Smooth muscle cell (in vitro differentiated cells): Measurements from ENCODE around the gene DNAJC4. TPM values are rescaled to one million over a fixed set of nuclear protein-coding genes. Genes with fewer than 3 reads are reported as not detected.

ENCODE experiments used
- DNase-seq: peaks from one replicate; lab custom pipeline; 2025; ENCODE audit not compliant: unreplicated experiment; lab: John Stamatoyannopoulos, UW
- H2AFZ ChIP-seq: fragments of 200-600 bp; sonication (generic); 2 replicates; pipeline ENCODE4 v1.6.0; 2016; ENCODE audit warnings: antibody characterized with exemption, low read depth, mild to moderate bottlenecking
- H3F3A ChIP-seq: fragments of 200-600 bp; sonication (generic); 2 replicates; pipeline ENCODE4 v1.6.0; 2017; ENCODE audit warnings: antibody characterized with exemption, low read depth
- H3K27ac ChIP-seq: fragments of 200-600 bp; sonication (generic); 2 replicates; pipeline ENCODE4 v1.5.1; 2016; ENCODE audit warnings: low read depth, mild to moderate bottlenecking
- H3K27me3 ChIP-seq: fragments of 200-600 bp; sonication (generic); 2 replicates; pipeline ENCODE4 v1.6.1; 2016; ENCODE audit warnings: low read depth, mild to moderate bottlenecking
- H3K36me3 ChIP-seq: fragments of 200-600 bp; sonication (generic); 2 replicates; pipeline ENCODE4 v1.5.1; 2016; ENCODE audit warnings: low read depth
- H3K4me1 ChIP-seq: fragments of 200-600 bp; sonication (generic); 2 replicates; pipeline ENCODE4 v1.5.1; 2016; ENCODE audit warnings: low read depth
- H3K4me2 ChIP-seq: fragments of 200-600 bp; sonication (generic); 2 replicates; pipeline ENCODE4 v1.6.0; 2016; ENCODE audit warnings: mild to moderate bottlenecking
- H3K4me3 ChIP-seq: fragments of 200-600 bp; sonication (generic); 2 replicates; pipeline ENCODE4 v1.5.1; 2016; ENCODE audit warnings: mild to moderate bottlenecking
- H3K79me2 ChIP-seq: fragments of 200-600 bp; sonication (generic); 2 replicates; pipeline ENCODE4 v1.6.0; 2016; ENCODE audit warnings: low read depth, mild to moderate bottlenecking
- H3K9ac ChIP-seq: fragments of 200-600 bp; sonication (generic); 2 replicates; pipeline ENCODE4 v1.6.0; 2016; ENCODE audit warnings: low read depth
- H3K9me3 ChIP-seq: fragments of 200-600 bp; sonication (generic); replicated peaks from 2 replicates; pipeline ENCODE4 v1.5.1; 2016; ENCODE audit warnings: low read depth
- H4K20me1 ChIP-seq: fragments of 200-600 bp; sonication (generic); 2 replicates; pipeline ENCODE4 v1.6.0; 2016; ENCODE audit warnings: low read depth
- WGBS: methylation state at CpG from one replicate; pipeline ENCODE4 v1.1.7; 2016; ENCODE audit warnings: low lambda C conversion rate; 5-methylcytosine and 5-hydroxymethylcytosine counted together
- polyA plus RNA-seq: library from polyadenylated mRNA; unstranded; fragments of >200 nt; fragmentation: Nextera tagmentation; extraction: Ambion mirVana; gene quantifications from 2 replicates; pipeline ENCODE4 v1.2.1, GENCODE V29; 2016
- total RNA-seq: library from RNA; depleted of rRNA; stranded (reverse); fragments of >200 nt; gene quantifications from 2 replicates; pipeline ENCODE4 v1.2.3, GENCODE V29; 2014
- TF ChIP-seq, protein P1 (sequence below): fragments of 200-600 bp; sonication (generic); IDR thresholded peaks from 2 replicates; pipeline ENCODE4 v1.5.1; 2017; ENCODE audit warnings: borderline replicate concordance, mild to moderate bottlenecking, antibody characterized with exemption; ENCODE audit not compliant: insufficient read depth, poor library complexity, severe bottlenecking

The DNAJC4 gene
- total and polyA plus RNA-seq, 2 experiments from 2014 or later, result 14.5 to 78.5 TPM

DNA sequence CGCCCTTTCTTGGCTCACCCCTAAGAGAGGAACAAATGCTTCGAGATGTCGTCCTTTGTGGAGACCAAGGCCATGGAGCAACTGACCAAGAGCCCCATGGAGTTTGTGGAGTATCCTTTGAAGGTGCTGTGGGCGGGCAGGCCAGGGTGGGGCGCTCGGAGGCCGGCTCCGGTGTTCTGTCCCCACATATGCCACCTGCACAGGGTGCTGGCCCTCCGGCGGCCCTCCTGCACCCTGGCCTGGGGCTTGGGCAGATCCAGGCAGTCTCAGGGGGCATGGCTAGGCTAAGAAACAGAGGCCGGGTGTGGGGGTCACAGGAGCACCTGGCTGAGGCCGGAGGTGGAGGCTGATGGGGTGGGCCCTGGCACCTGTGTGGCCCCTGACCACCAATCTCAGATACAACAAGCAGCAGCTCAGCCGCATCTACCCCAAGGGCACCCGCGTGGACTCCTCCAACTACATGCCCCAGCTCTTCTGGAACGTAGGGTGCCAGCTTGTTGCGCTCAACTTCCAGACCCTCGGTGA, 31.3 kb downstream of the DNAJC4 start:
- Histone ChIP-seq H3K9ac (no peak overlapping the region), H4K20me1 (peaks cover 1% of the 10 kb centered on the region), H3K36me3 (no peaks in the 10 kb centered on the region), H2AFZ (no peak overlapping the region), H3K27ac (no peak overlapping the region), H3K9me3 (no peaks in the 10 kb centered on the region), H3F3A (no peaks in the 10 kb centered on the region), H3K4me1 (no peaks in the 10 kb centered on the region), H3K4me2 (no peak overlapping the region), H3K27me3 (no peaks in the 10 kb centered on the region), H3K4me3 (no peak overlapping the region), H3K79me2 (no peaks in the 10 kb centered on the region)
- 99% methylated on average over 11 of the region's 18 CpGs for WGBS
- TF ChIP-seq, protein P1, sequence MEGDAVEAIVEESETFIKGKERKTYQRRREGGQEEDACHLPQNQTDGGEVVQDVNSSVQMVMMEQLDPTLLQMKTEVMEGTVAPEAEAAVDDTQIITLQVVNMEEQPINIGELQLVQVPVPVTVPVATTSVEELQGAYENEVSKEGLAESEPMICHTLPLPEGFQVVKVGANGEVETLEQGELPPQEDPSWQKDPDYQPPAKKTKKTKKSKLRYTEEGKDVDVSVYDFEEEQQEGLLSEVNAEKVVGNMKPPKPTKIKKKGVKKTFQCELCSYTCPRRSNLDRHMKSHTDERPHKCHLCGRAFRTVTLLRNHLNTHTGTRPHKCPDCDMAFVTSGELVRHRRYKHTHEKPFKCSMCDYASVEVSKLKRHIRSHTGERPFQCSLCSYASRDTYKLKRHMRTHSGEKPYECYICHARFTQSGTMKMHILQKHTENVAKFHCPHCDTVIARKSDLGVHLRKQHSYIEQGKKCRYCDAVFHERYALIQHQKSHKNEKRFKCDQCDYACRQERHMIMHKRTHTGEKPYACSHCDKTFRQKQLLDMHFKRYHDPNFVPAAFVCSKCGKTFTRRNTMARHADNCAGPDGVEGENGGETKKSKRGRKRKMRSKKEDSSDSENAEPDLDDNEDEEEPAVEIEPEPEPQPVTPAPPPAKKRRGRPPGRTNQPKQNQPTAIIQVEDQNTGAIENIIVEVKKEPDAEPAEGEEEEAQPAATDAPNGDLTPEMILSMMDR, result no peak
- DNase-seq, result no peak

DNA sequence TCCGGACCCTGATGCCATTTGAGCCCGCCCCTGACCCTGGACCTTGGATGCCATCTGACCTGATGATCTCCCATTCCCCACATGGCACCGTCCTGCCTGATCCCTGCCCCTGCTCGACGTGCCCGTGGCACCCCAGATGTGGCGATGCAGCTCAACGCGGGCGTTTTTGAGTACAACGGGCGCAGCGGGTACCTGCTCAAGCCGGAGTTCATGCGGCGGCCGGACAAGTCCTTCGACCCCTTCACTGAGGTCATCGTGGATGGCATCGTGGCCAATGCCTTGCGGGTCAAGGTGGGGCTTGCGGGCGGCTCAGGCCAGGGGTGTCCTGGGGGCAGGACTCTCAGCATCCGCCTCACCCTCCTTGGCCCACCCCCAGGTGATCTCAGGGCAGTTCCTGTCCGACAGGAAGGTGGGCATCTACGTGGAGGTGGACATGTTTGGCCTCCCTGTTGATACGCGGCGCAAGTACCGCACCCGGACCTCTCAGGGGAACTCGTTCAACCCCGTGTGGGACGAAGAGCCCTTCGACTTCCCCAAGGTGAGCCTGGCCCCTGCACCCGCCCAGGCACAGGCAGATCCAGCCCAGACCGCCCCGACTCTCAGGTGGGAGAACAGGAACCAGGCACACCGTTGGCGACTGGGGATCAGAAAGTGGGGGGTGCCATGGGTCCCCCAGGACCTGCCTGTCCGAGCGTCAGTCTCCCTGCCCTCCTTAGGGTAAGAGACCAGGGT, 32.1 kb downstream of the DNAJC4 start:
- Histone ChIP-seq H3K9me3 (no peaks in the 10 kb centered on the region), H3K79me2 (no peaks in the 10 kb centered on the region), H2AFZ (no peak overlapping the region), H3K4me3 (no peak overlapping the region), H3F3A (no peaks in the 10 kb centered on the region), H3K36me3 (no peaks in the 10 kb centered on the region), H4K20me1 (no peaks in the 10 kb centered on the region), H3K9ac (no peak overlapping the region), H3K27me3 (no peaks in the 10 kb centered on the region), H3K4me2 (no peak overlapping the region), H3K4me1 (no peaks in the 10 kb centered on the region), H3K27ac (peak overlapping the region; percentile 44)
- 96% methylated on average over 41 of the region's 42 CpGs for WGBS
- TF ChIP-seq, protein P1, result no peak
- DNase-seq, result no peak

DNA sequence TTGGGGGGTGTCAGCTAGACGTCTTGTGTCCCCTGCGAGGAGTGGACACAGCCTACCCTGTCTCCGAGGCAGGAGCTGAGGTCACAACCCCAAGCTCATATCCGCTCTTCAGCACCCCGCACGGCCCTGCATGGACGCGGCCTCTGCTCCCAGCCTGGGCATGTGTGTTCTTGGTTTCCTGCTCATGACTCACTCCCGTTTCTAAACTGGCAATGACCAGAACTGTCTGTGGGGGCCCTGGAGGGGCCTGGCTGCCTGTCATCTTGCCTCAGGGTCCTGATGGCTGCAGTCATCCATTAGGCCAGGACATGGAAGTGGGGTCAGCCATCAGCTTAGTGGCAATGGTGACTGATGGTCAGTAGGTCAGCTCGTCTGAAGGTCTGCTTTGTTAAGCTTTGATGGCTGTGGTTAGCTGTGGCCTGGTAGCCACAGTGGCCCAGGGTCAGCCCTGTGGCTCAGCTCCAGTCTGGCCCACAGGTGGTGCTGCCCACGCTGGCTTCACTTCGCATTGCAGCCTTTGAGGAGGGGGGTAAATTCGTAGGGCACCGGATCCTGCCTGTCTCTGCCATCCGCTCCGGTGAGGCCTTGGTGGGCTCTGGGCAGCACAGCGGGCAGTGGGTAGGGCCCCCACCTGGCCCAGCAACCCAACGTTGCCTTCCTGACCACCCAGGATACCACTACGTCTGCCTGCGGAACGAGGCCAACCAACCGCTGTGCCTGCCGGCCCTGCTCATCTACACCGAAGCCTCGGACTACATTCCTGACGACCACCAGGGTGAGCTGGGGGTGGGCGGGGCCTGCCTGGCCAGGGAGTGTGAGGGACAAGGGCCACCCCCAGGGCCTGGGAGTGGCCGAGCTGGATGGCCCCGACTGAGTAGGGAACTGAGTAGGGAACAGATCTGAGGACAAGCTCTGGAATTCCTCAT, 32.9 kb downstream of the DNAJC4 start:
- TF ChIP-seq, protein P1, result no peak
- H3K9ac ChIP-seq, result no peak overlapping the region

More for the DNA sequence above, 32.9 kb downstream of the DNAJC4 start:
- H4K20me1 ChIP-seq, result no peaks in the 10 kb centered on the region
- H3K27me3 ChIP-seq, result no peaks in the 10 kb centered on the region
- no peak overlapping the region for H2AFZ ChIP-seq
- H3K79me2 ChIP-seq, result no peaks in the 10 kb centered on the region
- H3K9me3 ChIP-seq, result no peaks in the 10 kb centered on the region
- peak overlapping the region; percentile 44 for H3K27ac ChIP-seq
- H3F3A ChIP-seq, result no peaks in the 10 kb centered on the region
- WGBS, result 58% methylated on average over 29 of the region's 29 CpGs
- no peaks in the 10 kb centered on the region for H3K36me3 ChIP-seq
- H3K4me2 ChIP-seq, result peak overlapping the region; percentile 27
- H3K4me1 ChIP-seq, result no peaks in the 10 kb centered on the region
- DNase-seq, result no peak
- H3K4me3 ChIP-seq, result no peak overlapping the region
